Measurements from ENCODE around the gene AKR1D1. TPM values are rescaled to one million over a fixed set of nuclear protein-coding genes. Genes with fewer than 3 reads are reported as not detected.

Gene AKR1D1
- total and polyA plus RNA-seq, 2 of the 13 experiments (the other 11 are each of a cell fraction or from before 2014, with no cell fraction given), result 6.9 to 37.0 TPM

- intact Hi-C loops (cut with micrococcal nuclease; ENCODE audit: unreplicated experiment), result no loop called here
- no peak overlapping the region for H3K9ac ChIP-seq (ENCODE audit: insufficient read depth, low read depth, low read length)
- H3K4me1 ChIP-seq (ENCODE audit: insufficient read depth, low read length), result peaks cover 38% of the 10 kb centered on the region
- ATAC-seq (no peak), FAIRE-seq (no peak), DNase-seq (ENCODE audit: low spot score) (no peak)
- CTCF ChIA-PET (ENCODE audit: low intra/inter-chr PET ratio, low total read pairs), result no interaction called here
- BruUV-seq (replicated peaks), result no TSS peak
- no peaks in the 10 kb centered on the region for H3K79me2 ChIP-seq (ENCODE audit: insufficient read depth, low read length)
- H3K4me2 ChIP-seq (ENCODE audit: low read depth, low read length), result no peak overlapping the region
- no peak overlapping the region for H2AFZ ChIP-seq (ENCODE audit: low read length)
- no peak overlapping the region for H3K4me3 ChIP-seq (replicated peaks in 1 of 3; ENCODE audit: insufficient read depth in 1 of 3, low read depth in 2 of 3, low read length in 3 of 3)
- POLR2A ChIA-PET, result no interaction called here
- in situ Hi-C loops (cut with HindIII; ENCODE audit: extremely low pct_ligation_motif_present, low pct_unique_long_range_greater_than_20kb), result no loop called here
- WGBS (ENCODE audit: low lambda C conversion rate), result 78% methylated on average over 1 of the region's 1 CpG
- TF ChIP-seq ZNF878 (CRISPR knock-in tag; IDR thresholded peaks at IDR 0.05) (no peak), BHLHE40 (IDR thresholded peaks at IDR 0.05; ENCODE audit: low read length) (no peak), MED13 (CRISPR knock-in tag; IDR thresholded peaks at IDR 0.05) (no peak), RBM39 (IDR thresholded peaks at IDR 0.05; ENCODE audit: low read depth, low read length, poor library complexity, severe bottlenecking) (no peak), SUZ12 (IDR thresholded peaks at IDR 0.05; ENCODE audit: low read depth, low read length) (no peak), ZSCAN31 (CRISPR knock-in tag; IDR thresholded peaks at IDR 0.05; ENCODE audit: low read depth) (no peak), AFF4 (CRISPR knock-in tag; IDR thresholded peaks at IDR 0.05) (no peak)
- H3K27ac ChIP-seq (ENCODE audit: extremely low read length, insufficient read depth, low read length), result no peak overlapping the region
- no peaks in the 10 kb centered on the region for H4K20me1 ChIP-seq (ENCODE audit: insufficient read depth, low read length)
- H3K27me3 ChIP-seq (ENCODE audit: control insufficient read depth in 1 of 2, insufficient read depth in 2 of 2, low read length in 2 of 2), result no peaks in the 10 kb centered on the region
- no peaks in the 10 kb centered on the region; a peak in 1 of 5 replicates for H3K36me3 ChIP-seq (replicated peaks in 1 of 2; ENCODE audit: control insufficient read depth in 1 of 2, insufficient read depth in 2 of 2, low read length in 2 of 2)
- peaks cover 38% of the 10 kb centered on the region for H3K9me3 ChIP-seq (ENCODE audit: low read length)
Observed at GRCh38 chr7:138074540-138074939, 1.7 kb upstream of the AKR1D1 start.

Measured in HepG2 (cell line).